A549 (cell line): Measurements from ENCODE around the gene TTLL1. TPM values are rescaled to one million over a fixed set of nuclear protein-coding genes. Genes with fewer than 3 reads are reported as not detected.

Experiments used
- ATAC-seq, 2 experiments: fragments of 200-7000 bp in 1 of 2; fragments of >200 bp in 1 of 2; cut with Nextera tagmentation in 1 of 2; cut with Tn5 transposase in 1 of 2; 3 replicates each; pipeline versions ENCODE4 v1.8.0 to v1.9.1; 2018 to 2020; ENCODE audit warnings: mild to moderate bottlenecking in 1 of 2, moderate library complexity in 1 of 2
- CTCF ChIA-PET: fragments of 300-600 bp; sonication (Branson Sonifier 250); formaldehyde crosslinking; extraction: SDS; loops from one replicate; lab custom pipeline; 2021; ENCODE audit warnings: antibody characterized with exemption, inconsistent platforms; lab: Yijun Ruan, JAX
- POLR2A ChIA-PET: fragments of 350-600 bp; formaldehyde crosslinking; extraction: SDS; loops from one replicate; lab custom pipeline; 2021; ENCODE audit warnings: antibody characterized with exemption, inconsistent platforms; lab: Yijun Ruan, JAX
- DNase-seq, 2 experiments: peaks; one replicate each; pipeline versions ENCODE4 v3.0.0 to v3.0.0-alpha.2; 2011 to 2016; ENCODE audit warnings: low read depth in 1 of 2, low spot score in 1 of 2
- FAIRE-seq: peaks from 2 replicates; lab custom pipeline; 2011; peaks lifted over from hg19 to GRCh38; lab: Jason Lieb, UNC
- H3K27ac ChIP-seq, 2 experiments: fragments of >200 bp; sonication (Bioruptor Twin); formaldehyde crosslinking; 3 replicates each; pipeline ENCODE4 v1.5.1; 2016 to 2017
- H3K4me1 ChIP-seq: fragments of >200 bp; sonication (Bioruptor Twin); formaldehyde crosslinking; 3 replicates; pipeline ENCODE4 v1.6.1; 2016
- H3K4me2 ChIP-seq: fragments of >200 bp; sonication (Bioruptor Twin); formaldehyde crosslinking; 3 replicates; pipeline ENCODE4 v1.6.1; 2016
- H3K4me3 ChIP-seq: fragments of >200 bp; sonication (Bioruptor Twin); formaldehyde crosslinking; 3 replicates; pipeline ENCODE4 v1.5.1; 2016
- H3K9me3 ChIP-seq: fragments of >200 bp; sonication (Bioruptor Twin); formaldehyde crosslinking; 3 replicates; pipeline ENCODE4 v1.6.1; 2016
- CBX8 ChIP-seq: fragments of 200-600 bp; sonication (generic); IDR thresholded peaks from 2 replicates; pipeline ENCODE4 v1.6.1; 2016
- CEBPB ChIP-seq, 2 experiments: fragments of >200 bp in 1 of 2; sonication (Bioruptor Twin) in 1 of 2; formaldehyde crosslinking in 1 of 2; IDR thresholded peaks; 2 replicates each; pipeline ENCODE4 v1.6.1; 2012 to 2016
- EHF ChIP-seq: fragments of 250-450 bp; sonication (Bioruptor Pico); IDR thresholded peaks from 2 replicates; pipeline ENCODE4 v1.5.0; 2020; ENCODE audit warnings: mild to moderate bottlenecking
- EHMT2 ChIP-seq: fragments of 200-600 bp; sonication (generic); IDR thresholded peaks from 2 replicates; pipeline ENCODE4 v1.6.1; 2016; ENCODE audit warnings: antibody characterized with exemption, low read depth, mild to moderate bottlenecking, moderate library complexity
- ELK1 ChIP-seq: fragments of 150-350 bp; IDR thresholded peaks from 2 replicates; pipeline ENCODE4 v1.6.1; 2014; ENCODE audit warnings: low read depth, mild to moderate bottlenecking, low read length
- EP300 ChIP-seq, 2 experiments: fragments of >200 bp; sonication (Bioruptor Twin); formaldehyde crosslinking; IDR thresholded peaks; 2 replicates in 1 of 2; 3 replicates in 1 of 2; pipeline ENCODE4 v1.6.1; 2016 to 2017
- HEYL ChIP-seq: fragments of 250-450 bp; sonication (Bioruptor Pico); IDR thresholded peaks from 2 replicates; pipeline ENCODE4 v1.8.0; 2021; ENCODE audit warnings: mild to moderate bottlenecking, moderate library complexity
- JUNB ChIP-seq: fragments of >200 bp; sonication (Bioruptor Twin); formaldehyde crosslinking; IDR thresholded peaks from 2 replicates; pipeline ENCODE4 v1.6.1; 2016
- KDM5A ChIP-seq: fragments of 200-600 bp; sonication (generic); IDR thresholded peaks from 2 replicates; pipeline ENCODE4 v1.6.1; 2016; ENCODE audit warnings: antibody characterized with exemption, mild to moderate bottlenecking
- MAFK ChIP-seq: fragments of 450-650 bp; IDR thresholded peaks from 2 replicates; pipeline ENCODE4 v1.6.1; 2014; ENCODE audit not compliant: partially characterized antibody
- NFE2L2 ChIP-seq: fragments of 150-350 bp; conservative IDR thresholded peaks from 2 replicates; pipeline ENCODE4 v1.6.1; 2014; ENCODE audit warnings: low read length
- PHF8 ChIP-seq: fragments of 200-600 bp; sonication (generic); IDR thresholded peaks from 2 replicates; pipeline ENCODE4 v1.6.1; 2016; ENCODE audit warnings: low read depth, mild to moderate bottlenecking, antibody characterized with exemption, moderate library complexity, borderline replicate concordance
- REST ChIP-seq: fragments of 200-600 bp; sonication (generic); IDR thresholded peaks from 2 replicates; pipeline ENCODE4 v1.6.1; 2016; ENCODE audit warnings: antibody characterized with exemption, mild to moderate bottlenecking, moderate library complexity
- RFX5 ChIP-seq: fragments of 450-650 bp; IDR thresholded peaks from 2 replicates; pipeline ENCODE4 v1.7.1; 2014; ENCODE audit warnings: antibody characterized with exemption, mild to moderate bottlenecking, moderate library complexity
- RNF2 ChIP-seq: fragments of 200-600 bp; sonication (generic); IDR thresholded peaks from 2 replicates; pipeline ENCODE4 v1.6.1; 2016; ENCODE audit warnings: low read depth, mild to moderate bottlenecking, antibody characterized with exemption, moderate library complexity, borderline replicate concordance
- SMC3 ChIP-seq: fragments of >200 bp; sonication (Bioruptor Twin); formaldehyde crosslinking; IDR thresholded peaks from 3 replicates; pipeline ENCODE4 v1.6.1; 2018; ENCODE audit warnings: inconsistent platforms
- SREBF2 ChIP-seq: fragments of 450-650 bp; IDR thresholded peaks from 2 replicates; pipeline ENCODE4 v1.6.1; 2014; ENCODE audit warnings: mild to moderate bottlenecking, moderate library complexity
- ZFP36 ChIP-seq: fragments of 450-650 bp; IDR thresholded peaks from 2 replicates; pipeline ENCODE4 v1.6.1; 2014; ENCODE audit warnings: borderline replicate concordance; ENCODE audit not compliant: partially characterized antibody
- ZNF302 ChIP-seq: fragments of 250-450 bp; sonication (Bioruptor Pico); IDR thresholded peaks from 2 replicates; pipeline ENCODE4 v1.9.0; 2021; ENCODE audit warnings: inconsistent platforms, mild to moderate bottlenecking, moderate library complexity
- WGBS: methylation state at CpG from one replicate; pipeline ENCODE4 v1.1.6; 2017; ENCODE audit errors: missing lambda C conversion rate; 5-methylcytosine and 5-hydroxymethylcytosine counted together
- polyA plus RNA-seq, 4 experiments: library from polyadenylated mRNA; depleted of rRNA in 3 of 4; stranded (reverse); fragments of >200 nt; fragmentation: RNase III in 1 of 4; extraction: RNeasy Plus Mini Kit Qiagen cat#74134 plus additional on column Dnase treatment in 1 of 4; gene quantifications; 2 replicates in 3 of 4; 3 replicates in 1 of 4; pipeline ENCODE4 v1.2.3, GENCODE V29; 2011 to 2017
- TF ChIP-seq, protein P1 (sequence below): IDR thresholded peaks from 2 replicates; pipeline ENCODE4 v1.6.1; 2012
- TF ChIP-seq, protein P2 (sequence below): fragments of >200 bp; sonication (Bioruptor Twin); formaldehyde crosslinking; IDR thresholded peaks from 3 replicates; pipeline ENCODE4 v1.6.1; 2016

The TTLL1 gene
- polyA plus RNA-seq, 2 of the 4 experiments (the other 2 are of a cell fraction), result 2.3 to 5.0 TPM

GRCh38 chr22:43042101-43042780 is 47.0 kb downstream of the TTLL1 start (continued):
- no peak for TF ChIP-seq ZFP36

DNA sequence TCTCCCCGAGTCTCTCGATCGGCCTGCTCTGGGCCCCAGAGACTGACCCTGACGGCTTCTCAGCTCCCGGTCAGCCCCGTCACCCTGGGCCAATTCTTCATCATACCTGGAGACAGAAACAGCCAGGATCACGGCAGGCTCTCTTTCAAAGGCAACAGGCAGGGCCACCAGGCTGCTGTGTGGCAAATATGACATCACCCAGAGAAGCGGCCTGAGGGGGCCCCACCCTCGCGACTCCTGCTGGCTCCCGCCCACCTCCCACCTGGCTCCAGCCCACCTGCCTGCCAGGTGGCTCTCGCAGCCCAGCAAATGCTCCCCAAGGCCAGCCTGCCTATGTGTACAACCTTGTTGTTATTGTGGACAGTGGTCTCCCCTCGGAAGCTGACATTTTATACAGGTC is 49.4 kb downstream of the TTLL1 start:
- FAIRE-seq, result no peak
- CTCF ChIA-PET, result interaction anchor here (0.7 to 1.0 kb wide), 2 partner anchors 20 to 36 kb away, joined by 3 read pairs; no protein-coding TSS in a partner anchor
- no peak for TF ChIP-seq SREBF2
- no peak for TF ChIP-seq CBX8
- no peak for TF ChIP-seq HEYL (CRISPR knock-in tag)
- TF ChIP-seq, protein P1, sequence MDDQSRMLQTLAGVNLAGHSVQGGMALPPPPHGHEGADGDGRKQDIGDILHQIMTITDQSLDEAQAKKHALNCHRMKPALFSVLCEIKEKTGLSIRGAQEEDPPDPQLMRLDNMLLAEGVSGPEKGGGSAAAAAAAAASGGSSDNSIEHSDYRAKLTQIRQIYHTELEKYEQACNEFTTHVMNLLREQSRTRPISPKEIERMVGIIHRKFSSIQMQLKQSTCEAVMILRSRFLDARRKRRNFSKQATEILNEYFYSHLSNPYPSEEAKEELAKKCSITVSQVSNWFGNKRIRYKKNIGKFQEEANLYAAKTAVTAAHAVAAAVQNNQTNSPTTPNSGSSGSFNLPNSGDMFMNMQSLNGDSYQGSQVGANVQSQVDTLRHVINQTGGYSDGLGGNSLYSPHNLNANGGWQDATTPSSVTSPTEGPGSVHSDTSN, result no peak
- TF ChIP-seq SMC3, result no peak
- no peak for TF ChIP-seq MAFK
- TF ChIP-seq JUNB, result no peak
- no peak for TF ChIP-seq EHMT2
- TF ChIP-seq CEBPB (IDR thresholded peaks at IDR 0.05), result no peak
- TF ChIP-seq, all 56 proteins: peak for 0

GRCh38 chr22:43038325-43038724 is 50.9 kb downstream of the TTLL1 start:
- CTCF ChIA-PET, result interaction anchor here (1.0 kb wide), 1 partner anchor 22 kb away, joined by 3 read pairs; no protein-coding TSS in a partner anchor
- no peak overlapping the region for H3K4me2 ChIP-seq
- no peak for DNase-seq
- no peak for FAIRE-seq
- H3K27ac ChIP-seq, result no peak overlapping the region
- POLR2A ChIA-PET, result no interaction called here
- peaks cover 10% of the 10 kb centered on the region for H3K4me1 ChIP-seq
- WGBS, result 89% methylated on average over 14 of the region's 15 CpGs
- H3K4me3 ChIP-seq, result no peak overlapping the region
- ATAC-seq, result no peak
- no peak for TF ChIP-seq RFX5
- TF ChIP-seq KDM5A, result no peak
- TF ChIP-seq EHF (CRISPR knock-in tag), result no peak
- no peak for TF ChIP-seq JUNB
- TF ChIP-seq CEBPB (IDR thresholded peaks at IDR 0.05), result no peak
- no peak for TF ChIP-seq REST
- no peak for TF ChIP-seq RNF2
- no peak for TF ChIP-seq PHF8
- TF ChIP-seq EP300 (IDR thresholded peaks at IDR 0.05), result no peak
- TF ChIP-seq ZNF302 (CRISPR knock-in tag), result no peak
- no peak for TF ChIP-seq NFE2L2
- TF ChIP-seq CBX8, result no peak
- no peak for TF ChIP-seq ELK1
- TF ChIP-seq, protein P2, sequence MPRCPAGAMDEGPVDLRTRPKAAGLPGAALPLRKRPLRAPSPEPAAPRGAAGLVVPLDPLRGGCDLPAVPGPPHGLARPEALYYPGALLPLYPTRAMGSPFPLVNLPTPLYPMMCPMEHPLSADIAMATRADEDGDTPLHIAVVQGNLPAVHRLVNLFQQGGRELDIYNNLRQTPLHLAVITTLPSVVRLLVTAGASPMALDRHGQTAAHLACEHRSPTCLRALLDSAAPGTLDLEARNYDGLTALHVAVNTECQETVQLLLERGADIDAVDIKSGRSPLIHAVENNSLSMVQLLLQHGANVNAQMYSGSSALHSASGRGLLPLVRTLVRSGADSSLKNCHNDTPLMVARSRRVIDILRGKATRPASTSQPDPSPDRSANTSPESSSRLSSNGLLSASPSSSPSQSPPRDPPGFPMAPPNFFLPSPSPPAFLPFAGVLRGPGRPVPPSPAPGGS, result no peak
- TF ChIP-seq, all 56 proteins: peak for 0
- no peaks in the 10 kb centered on the region for H3K9me3 ChIP-seq

More for the DNA sequence above, 49.4 kb downstream of the TTLL1 start:
- ATAC-seq (no peak), DNase-seq (no peak)
- H3K4me1 ChIP-seq, result no peaks in the 10 kb centered on the region
- no peak overlapping the region for H3K27ac ChIP-seq
- no peaks in the 10 kb centered on the region for H3K9me3 ChIP-seq
- POLR2A ChIA-PET, result no interaction called here
- WGBS, result 94% methylated on average over 7 of the region's 13 CpGs
- H3K4me2 ChIP-seq, result no peak overlapping the region
- H3K4me3 ChIP-seq, result no peak overlapping the region
